ENCODE data around the gene EVPL. TPM values are rescaled to one million over a fixed set of nuclear protein-coding genes. Genes with fewer than 3 reads are reported as not detected.

The EVPL gene
- total RNA-seq, 1 experiment from 2014 or later, result 58.0 TPM

DNA sequence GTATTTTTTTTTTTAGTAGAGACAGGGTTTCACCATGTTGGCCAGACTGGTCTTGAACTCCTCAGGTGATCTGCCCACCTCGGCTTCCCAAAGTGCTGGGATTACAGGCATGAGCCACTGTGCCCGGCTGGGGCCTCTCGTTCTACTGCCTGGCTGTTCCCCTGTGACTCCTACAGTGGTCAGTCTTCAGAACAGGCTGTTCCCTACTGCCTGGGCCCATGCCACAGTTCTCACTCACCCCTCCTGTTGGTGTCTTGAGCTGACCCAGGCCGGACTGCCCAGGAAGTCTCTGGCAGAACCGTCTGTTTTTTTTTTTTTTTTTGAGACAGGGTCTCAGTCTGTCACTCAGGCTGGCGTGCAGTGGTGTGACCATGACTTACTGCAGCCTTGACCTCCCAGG lies 23.2 kb downstream of the EVPL start:
- RAD21 ChIA-PET (ENCODE audit: low non-redundant PET in 1 of 2, low total read pairs in 2 of 2, uncharacterized antibody in 2 of 2, unreplicated experiment in 2 of 2), result interaction anchor here in 1 of 2 experiments (1.6 kb wide), 1 partner anchor 99 kb away, joined by 3 read pairs; no protein-coding TSS in a partner anchor
- Histone ChIP-seq H3K4me1 (ENCODE audit: control insufficient read depth in 1 of 2, insufficient read depth in 2 of 2, low read length in 2 of 2) (peaks cover 0 to 23% of the 10 kb centered on the region in 2 experiments; a peak in 2 of 4 replicates), H3K9me2 (ENCODE audit: insufficient read depth) (no peaks in the 10 kb centered on the region), H3K4me2 (ENCODE audit: low read length) (no peak overlapping the region), H4K20me1 (ENCODE audit: insufficient read depth) (no peaks in the 10 kb centered on the region), H3K36me3 (ENCODE audit: control insufficient read depth in 1 of 2, insufficient read depth in 2 of 2, low read length in 2 of 2) (peaks cover 7% of the 10 kb centered on the region in 2 experiments; a peak in 2 of 4 replicates), H3K27ac (ENCODE audit: low read depth, low read length) (no peak overlapping the region), H3K27me3 (ENCODE audit: insufficient read depth, low read length) (no peaks in the 10 kb centered on the region), H3K4me3 (replicated peaks in 1 of 2; ENCODE audit: low read depth in 1 of 2, low read length in 2 of 2) (no peak overlapping the region), H3K79me2 (ENCODE audit: insufficient read depth, low read length) (no peaks in the 10 kb centered on the region), H3K9me3 (ENCODE audit: control insufficient read depth in 1 of 2, insufficient read depth in 1 of 2, low read depth in 1 of 2, low read length in 2 of 2) (no peaks in the 10 kb centered on the region), H2AFZ (ENCODE audit: low read depth, low read length, poor library complexity, severe bottlenecking) (no peak overlapping the region), H3K9ac (ENCODE audit: low read length) (no peak overlapping the region)
- CTCF ChIA-PET, result interaction anchor here (0.7 to 7.1 kb wide), 6 partner anchors 10 to 126 kb away, joined by 3 to 68 read pairs (median 5); partner anchors contain the start of genes MRPL38 and TRIM47
- POLR2A ChIA-PET, result interaction anchor here (3.5 kb wide), 1 partner anchor 99 kb away, joined by 11 read pairs; the partner anchor contains the start of gene MRPL38
- ATAC-seq, result no peak
- TF ChIP-seq CBX3 (IDR thresholded peaks at IDR 0.05; ENCODE audit: low read depth) (no peak), ZNF274 (IDR thresholded peaks at IDR 0.05; ENCODE audit: low read depth, low read length) (no peak), EZH2 (IDR thresholded peaks at IDR 0.05) (no peak), SP1 (IDR thresholded peaks at IDR 0.05; ENCODE audit: low read depth) (no peak), EZH2phosphoT487 (IDR thresholded peaks at IDR 0.05; ENCODE audit: borderline replicate concordance) (no peak)
- TF ChIP-seq, protein P1, sequence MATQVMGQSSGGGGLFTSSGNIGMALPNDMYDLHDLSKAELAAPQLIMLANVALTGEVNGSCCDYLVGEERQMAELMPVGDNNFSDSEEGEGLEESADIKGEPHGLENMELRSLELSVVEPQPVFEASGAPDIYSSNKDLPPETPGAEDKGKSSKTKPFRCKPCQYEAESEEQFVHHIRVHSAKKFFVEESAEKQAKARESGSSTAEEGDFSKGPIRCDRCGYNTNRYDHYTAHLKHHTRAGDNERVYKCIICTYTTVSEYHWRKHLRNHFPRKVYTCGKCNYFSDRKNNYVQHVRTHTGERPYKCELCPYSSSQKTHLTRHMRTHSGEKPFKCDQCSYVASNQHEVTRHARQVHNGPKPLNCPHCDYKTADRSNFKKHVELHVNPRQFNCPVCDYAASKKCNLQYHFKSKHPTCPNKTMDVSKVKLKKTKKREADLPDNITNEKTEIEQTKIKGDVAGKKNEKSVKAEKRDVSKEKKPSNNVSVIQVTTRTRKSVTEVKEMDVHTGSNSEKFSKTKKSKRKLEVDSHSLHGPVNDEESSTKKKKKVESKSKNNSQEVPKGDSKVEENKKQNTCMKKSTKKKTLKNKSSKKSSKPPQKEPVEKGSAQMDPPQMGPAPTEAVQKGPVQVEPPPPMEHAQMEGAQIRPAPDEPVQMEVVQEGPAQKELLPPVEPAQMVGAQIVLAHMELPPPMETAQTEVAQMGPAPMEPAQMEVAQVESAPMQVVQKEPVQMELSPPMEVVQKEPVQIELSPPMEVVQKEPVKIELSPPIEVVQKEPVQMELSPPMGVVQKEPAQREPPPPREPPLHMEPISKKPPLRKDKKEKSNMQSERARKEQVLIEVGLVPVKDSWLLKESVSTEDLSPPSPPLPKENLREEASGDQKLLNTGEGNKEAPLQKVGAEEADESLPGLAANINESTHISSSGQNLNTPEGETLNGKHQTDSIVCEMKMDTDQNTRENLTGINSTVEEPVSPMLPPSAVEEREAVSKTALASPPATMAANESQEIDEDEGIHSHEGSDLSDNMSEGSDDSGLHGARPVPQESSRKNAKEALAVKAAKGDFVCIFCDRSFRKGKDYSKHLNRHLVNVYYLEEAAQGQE (IDR thresholded peaks at IDR 0.05; ENCODE audit: low read depth), result no peak
- DNase-seq (ENCODE audit: low read depth, low spot score), result no peak
- BruUV-seq (replicated peaks), result no TSS peak
- intact Hi-C loops (cut with micrococcal nuclease), result no loop called here
